PC-9 (cell line): Measurements from ENCODE around the gene KLC3. TPM values are rescaled to one million over a fixed set of nuclear protein-coding genes. Genes with fewer than 3 reads are reported as not detected.
"Not testable (repeated sequence)": the region's sequence is repeated elsewhere in the genome, so short reads cannot be mapped to it uniquely, and the experiment has no call there.

Experiments used
- BruUV-seq: library from RNA; stranded (reverse); fragments of 400-500 nt; replicated peaks from 2 replicates; lab custom pipeline; 2021; lab: Mats Ljungman, UMichigan
- CTCF ChIA-PET: fragments of 300-600 bp; sonication (Branson Sonifier 250); formaldehyde crosslinking; loops from one replicate; lab custom pipeline; 2022; ENCODE audit warnings: antibody characterized with exemption; lab: Charles Lee
- POLR2A ChIA-PET: fragments of 300-600 bp; sonication (Branson Sonifier 250); formaldehyde crosslinking; loops from one replicate; lab custom pipeline; 2022; ENCODE audit warnings: antibody characterized with exemption; ENCODE audit not compliant: unreplicated experiment; lab: Charles Lee
- DNase-seq, 2 experiments: peaks; one replicate each; pipeline versions ENCODE4 v3.0.0 to v3.0.0-alpha.2; 2015 to 2022; ENCODE audit warnings: mixed read lengths in 1 of 2
- H2AFZ ChIP-seq: fragments of 200-600 bp; sonication (generic); 2 replicates; pipeline ENCODE4 v1.8.1; 2017; ENCODE audit warnings: antibody characterized with exemption
- H3F3A ChIP-seq: fragments of 200-600 bp; sonication (generic); 2 replicates; pipeline ENCODE4 v1.8.1; 2017; ENCODE audit warnings: antibody characterized with exemption, mild to moderate bottlenecking, low read depth; ENCODE audit not compliant: insufficient read depth
- H3K27ac ChIP-seq: fragments of 200-600 bp; sonication (generic); 2 replicates; pipeline ENCODE4 v1.6.1; 2016; ENCODE audit warnings: mixed run types
- H3K27me3 ChIP-seq: fragments of 200-600 bp; sonication (generic); 2 replicates; pipeline ENCODE4 v1.6.1; 2016; ENCODE audit warnings: low read depth, mixed run types; ENCODE audit not compliant: insufficient read depth
- H3K36me3 ChIP-seq: fragments of 200-600 bp; sonication (generic); 2 replicates; pipeline ENCODE4 v1.6.1; 2016; ENCODE audit warnings: low read depth, mixed run types
- H3K4me1 ChIP-seq: fragments of 200-600 bp; sonication (generic); replicated peaks from 2 replicates; pipeline ENCODE4 v1.6.1; 2016; ENCODE audit warnings: mixed run types; ENCODE audit not compliant: insufficient read depth
- H3K4me2 ChIP-seq: fragments of 200-600 bp; sonication (generic); 2 replicates; pipeline ENCODE4 v1.6.1; 2017; ENCODE audit warnings: mixed run types
- H3K4me3 ChIP-seq: fragments of 200-600 bp; sonication (generic); 2 replicates; pipeline ENCODE4 v1.6.1; 2016; ENCODE audit warnings: mixed run types
- H3K79me2 ChIP-seq: fragments of 200-600 bp; sonication (generic); 2 replicates; pipeline ENCODE4 v1.6.1; 2017; ENCODE audit warnings: low read depth, mixed run types
- H3K9me2 ChIP-seq: fragments of 200-600 bp; sonication (generic); 2 replicates; pipeline ENCODE4 v1.8.1; 2017; ENCODE audit warnings: mild to moderate bottlenecking; ENCODE audit not compliant: insufficient read depth
- H3K9me3 ChIP-seq: fragments of 200-600 bp; sonication (generic); 2 replicates; pipeline ENCODE4 v1.8.1; 2016; ENCODE audit warnings: low read depth; ENCODE audit not compliant: insufficient read depth
- H4K20me1 ChIP-seq: fragments of 200-600 bp; sonication (generic); 2 replicates; pipeline ENCODE4 v1.8.1; 2017; ENCODE audit not compliant: insufficient read depth
- EZH2 ChIP-seq: fragments of 200-600 bp; sonication (generic); IDR thresholded peaks from 2 replicates; pipeline ENCODE4 v1.8.0; 2017; ENCODE audit warnings: antibody characterized with exemption, low read depth
- intact Hi-C: fragments of 100-400 bp; cut with micrococcal nuclease; formaldehyde crosslinking; loops from one replicate; pipeline ENCODE4 v1.10.0; 2022; ENCODE audit not compliant: unreplicated experiment
- total RNA-seq: library from RNA; stranded (reverse); gene quantifications from 2 replicates; pipeline ENCODE4 v1.2.3, GENCODE V29; 2021
- TF ChIP-seq, protein P1 (sequence below): fragments of 200-600 bp; sonication (generic); conservative IDR thresholded peaks from 2 replicates; pipeline ENCODE4 v1.6.1; 2017; ENCODE audit warnings: mixed run types, antibody characterized with exemption, mild to moderate bottlenecking, moderate library complexity

The KLC3 gene
- total RNA-seq, 1 experiment from 2014 or later = 20.6 TPM

GRCh38 chr19:45331411-45331810 lies 9.1 kb upstream of the KLC3 start:
- Histone ChIP-seq H4K20me1 (no peaks in the 10 kb centered on the region), H3K4me1 (peaks cover 5% of the 10 kb centered on the region), H3K9me3 (no peaks in the 10 kb centered on the region), H3K36me3 (no peaks in the 10 kb centered on the region), H3K79me2 (no peaks in the 10 kb centered on the region), H3K4me2 (no peak overlapping the region), H3K27ac (no peak overlapping the region), H3F3A (peaks cover 22% of the 10 kb centered on the region), H3K9me2 (no peaks in the 10 kb centered on the region), H3K27me3 (no peaks in the 10 kb centered on the region), H2AFZ (no peak overlapping the region), H3K4me3 (no peak overlapping the region)
- BruUV-seq = no TSS peak
- intact Hi-C loops = no loop called here
- no peak for DNase-seq
- ChIA-PET CTCF (interaction anchor here (0.6 kb wide), 1 partner anchor 155 kb away, joined by 4 read pairs; no protein-coding TSS in a partner anchor), POLR2A (no interaction called here)
- TF ChIP-seq, protein P1, sequence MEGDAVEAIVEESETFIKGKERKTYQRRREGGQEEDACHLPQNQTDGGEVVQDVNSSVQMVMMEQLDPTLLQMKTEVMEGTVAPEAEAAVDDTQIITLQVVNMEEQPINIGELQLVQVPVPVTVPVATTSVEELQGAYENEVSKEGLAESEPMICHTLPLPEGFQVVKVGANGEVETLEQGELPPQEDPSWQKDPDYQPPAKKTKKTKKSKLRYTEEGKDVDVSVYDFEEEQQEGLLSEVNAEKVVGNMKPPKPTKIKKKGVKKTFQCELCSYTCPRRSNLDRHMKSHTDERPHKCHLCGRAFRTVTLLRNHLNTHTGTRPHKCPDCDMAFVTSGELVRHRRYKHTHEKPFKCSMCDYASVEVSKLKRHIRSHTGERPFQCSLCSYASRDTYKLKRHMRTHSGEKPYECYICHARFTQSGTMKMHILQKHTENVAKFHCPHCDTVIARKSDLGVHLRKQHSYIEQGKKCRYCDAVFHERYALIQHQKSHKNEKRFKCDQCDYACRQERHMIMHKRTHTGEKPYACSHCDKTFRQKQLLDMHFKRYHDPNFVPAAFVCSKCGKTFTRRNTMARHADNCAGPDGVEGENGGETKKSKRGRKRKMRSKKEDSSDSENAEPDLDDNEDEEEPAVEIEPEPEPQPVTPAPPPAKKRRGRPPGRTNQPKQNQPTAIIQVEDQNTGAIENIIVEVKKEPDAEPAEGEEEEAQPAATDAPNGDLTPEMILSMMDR = no peak
- TF ChIP-seq EZH2 = no peak

GRCh38 chr19:45333609-45334303 lies 6.8 kb upstream of the KLC3 start:
- no TSS peak for BruUV-seq
- POLR2A ChIA-PET = no interaction called here
- H3K27me3 ChIP-seq = no peaks in the 10 kb centered on the region
- no peaks in the 10 kb centered on the region for H3K9me2 ChIP-seq
- H4K20me1 ChIP-seq = no peaks in the 10 kb centered on the region
- no peak for TF ChIP-seq EZH2
- TF ChIP-seq, protein P1 = no peak
- intact Hi-C loops = no loop called here
- no peak overlapping the region for H3K4me3 ChIP-seq
- DNase-seq = no peak
- no peaks in the 10 kb centered on the region for H3K9me3 ChIP-seq
- H3F3A ChIP-seq = peaks cover 23% of the 10 kb centered on the region
- no peak overlapping the region for H2AFZ ChIP-seq
- H3K4me2 ChIP-seq = no peak overlapping the region
- H3K4me1 ChIP-seq = peaks cover 5% of the 10 kb centered on the region
- no peaks in the 10 kb centered on the region for H3K79me2 ChIP-seq
- H3K27ac ChIP-seq = no peak overlapping the region
- CTCF ChIA-PET = interaction anchor here (0.5 to 0.7 kb wide), 3 partner anchors 225 to 578 kb away, joined by 4 to 9 read pairs (median 7); no protein-coding TSS in a partner anchor
- H3K36me3 ChIP-seq = no peaks in the 10 kb centered on the region

DNA sequence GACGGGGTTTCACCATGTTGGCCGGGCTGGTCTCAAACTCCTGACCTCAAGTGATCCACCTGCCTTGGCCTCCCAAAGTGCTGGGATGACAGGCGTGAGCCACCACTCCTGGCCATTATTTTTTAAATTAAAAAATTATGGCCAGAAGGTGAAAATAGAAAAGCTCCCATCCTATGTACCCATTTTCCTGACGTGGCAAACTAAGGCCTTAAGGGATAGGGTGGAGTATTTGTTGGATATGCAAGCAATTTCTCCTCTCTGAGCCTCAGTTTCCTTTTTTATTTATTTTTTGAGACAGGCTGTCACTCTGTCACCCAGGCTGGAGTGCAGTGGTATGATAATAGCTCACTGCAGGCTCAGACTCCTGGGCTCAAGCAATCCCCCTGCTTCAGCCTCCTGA lies 5.7 kb upstream of the KLC3 start:
- BruUV-seq, H3K4me3 ChIP-seq, DNase-seq, H3K36me3 ChIP-seq, H3K4me1 ChIP-seq, H3K27me3 ChIP-seq, H3K79me2 ChIP-seq, H2AFZ ChIP-seq, H3K9me2 ChIP-seq, H3K27ac ChIP-seq, H3K9me3 ChIP-seq, H3K4me2 ChIP-seq, H4K20me1 ChIP-seq, CTCF ChIA-PET: not testable (repeated sequence)
- intact Hi-C loops = loop anchor here (5.0 kb wide), 3 partner anchors 88 to 258 kb away; partner anchors contain the start of genes EXOC3L2, GEMIN7 and ZNF296
- peaks cover 26% of the 10 kb centered on the region for H3F3A ChIP-seq
- POLR2A ChIA-PET = interaction anchor here (0.6 kb wide), 1 partner anchor 445 kb away, joined by 4 read pairs; no protein-coding TSS in a partner anchor
